RWPE2 (cell line): ENCODE results near the gene TMPRSS3.

Experiments
- ATAC-seq: fragments of 200-7000 bp; cut with Tn5 transposase; 3 replicates; pipeline ENCODE4 v1.9.1; 2021; ENCODE audit warnings: low read depth
- DNase-seq: peaks from one replicate; pipeline ENCODE4 v3.0.0-alpha.2; 2020; ENCODE audit warnings: low spot score
- H3K27ac ChIP-seq: fragments of 450-650 bp; 2 replicates; pipeline ENCODE4 v1.5.1; 2017; ENCODE audit warnings: mild to moderate bottlenecking; ENCODE audit not compliant: poor library complexity, severe bottlenecking
- H3K27me3 ChIP-seq: fragments of 250-450 bp; sonication (Bioruptor Pico); 2 replicates; pipeline ENCODE4 v1.5.1; 2021; ENCODE audit warnings: mild to moderate bottlenecking, moderate library complexity; ENCODE audit not compliant: insufficient read depth, poor library complexity, severe bottlenecking
- H3K36me3 ChIP-seq: fragments of 250-450 bp; sonication (Bioruptor Pico); 2 replicates; pipeline ENCODE4 v1.5.1; 2020; ENCODE audit warnings: low read depth, mild to moderate bottlenecking, moderate library complexity
- H3K4me1 ChIP-seq: fragments of 250-450 bp; sonication (Bioruptor Pico); 2 replicates; pipeline ENCODE4 v1.5.1; 2021; ENCODE audit warnings: mild to moderate bottlenecking, moderate library complexity; ENCODE audit not compliant: insufficient read depth, poor library complexity, severe bottlenecking
- H3K4me3 ChIP-seq: fragments of 250-450 bp; sonication (Bioruptor Pico); 2 replicates; pipeline ENCODE4 v1.5.1; 2021; ENCODE audit warnings: mild to moderate bottlenecking, moderate library complexity; ENCODE audit not compliant: severe bottlenecking
- H3K9me3 ChIP-seq: fragments of 250-450 bp; sonication (Bioruptor Pico); 2 replicates; pipeline ENCODE4 v1.5.1; 2021; ENCODE audit warnings: mild to moderate bottlenecking, moderate library complexity; ENCODE audit not compliant: severe bottlenecking
- TF ChIP-seq, protein P1 (sequence below): fragments of 450-650 bp; IDR thresholded peaks from one replicate; pipeline ENCODE4 v1.5.1; 2017; ENCODE audit warnings: mild to moderate bottlenecking, moderate library complexity; ENCODE audit not compliant: poor library complexity, severe bottlenecking

Gene TMPRSS3

DNA sequence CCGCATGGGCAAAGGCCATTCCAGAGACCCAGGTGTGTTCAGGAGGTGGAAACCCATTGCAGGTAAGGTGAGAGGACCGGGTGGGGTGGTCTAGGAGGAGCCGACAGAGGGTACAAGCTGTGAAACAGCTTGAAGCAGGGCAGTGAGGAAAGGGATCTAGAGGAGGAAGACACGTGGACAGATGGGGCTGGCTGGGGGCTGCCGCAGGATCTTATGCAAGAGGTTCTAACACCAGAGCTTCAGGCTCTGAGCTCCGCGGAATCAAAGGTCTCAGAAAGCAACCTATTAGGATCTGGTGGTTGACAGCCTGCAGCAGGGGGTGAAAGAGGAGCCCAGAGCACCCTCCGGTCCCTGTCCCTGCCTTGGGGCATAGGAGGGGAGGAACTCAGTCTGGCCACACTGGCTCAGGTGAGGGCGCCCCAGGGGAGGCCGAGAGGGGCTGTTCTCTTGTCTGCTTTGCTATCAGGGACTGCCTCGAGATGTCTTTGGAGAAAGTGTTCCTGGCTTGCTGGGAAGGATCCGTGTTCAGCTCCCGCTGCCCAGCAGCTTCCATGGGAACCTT, 31.5 kb downstream of the TMPRSS3 start:
- DNase-seq, result no peak
- TF ChIP-seq, protein P1, sequence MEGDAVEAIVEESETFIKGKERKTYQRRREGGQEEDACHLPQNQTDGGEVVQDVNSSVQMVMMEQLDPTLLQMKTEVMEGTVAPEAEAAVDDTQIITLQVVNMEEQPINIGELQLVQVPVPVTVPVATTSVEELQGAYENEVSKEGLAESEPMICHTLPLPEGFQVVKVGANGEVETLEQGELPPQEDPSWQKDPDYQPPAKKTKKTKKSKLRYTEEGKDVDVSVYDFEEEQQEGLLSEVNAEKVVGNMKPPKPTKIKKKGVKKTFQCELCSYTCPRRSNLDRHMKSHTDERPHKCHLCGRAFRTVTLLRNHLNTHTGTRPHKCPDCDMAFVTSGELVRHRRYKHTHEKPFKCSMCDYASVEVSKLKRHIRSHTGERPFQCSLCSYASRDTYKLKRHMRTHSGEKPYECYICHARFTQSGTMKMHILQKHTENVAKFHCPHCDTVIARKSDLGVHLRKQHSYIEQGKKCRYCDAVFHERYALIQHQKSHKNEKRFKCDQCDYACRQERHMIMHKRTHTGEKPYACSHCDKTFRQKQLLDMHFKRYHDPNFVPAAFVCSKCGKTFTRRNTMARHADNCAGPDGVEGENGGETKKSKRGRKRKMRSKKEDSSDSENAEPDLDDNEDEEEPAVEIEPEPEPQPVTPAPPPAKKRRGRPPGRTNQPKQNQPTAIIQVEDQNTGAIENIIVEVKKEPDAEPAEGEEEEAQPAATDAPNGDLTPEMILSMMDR, result no peak
- Histone ChIP-seq H3K27ac (no peak overlapping the region), H3K4me1 (no peaks in the 10 kb centered on the region), H3K36me3 (no peaks in the 10 kb centered on the region), H3K27me3 (no peaks in the 10 kb centered on the region), H3K4me3 (no peak overlapping the region), H3K9me3 (no peaks in the 10 kb centered on the region)
- no peak for ATAC-seq

DNA sequence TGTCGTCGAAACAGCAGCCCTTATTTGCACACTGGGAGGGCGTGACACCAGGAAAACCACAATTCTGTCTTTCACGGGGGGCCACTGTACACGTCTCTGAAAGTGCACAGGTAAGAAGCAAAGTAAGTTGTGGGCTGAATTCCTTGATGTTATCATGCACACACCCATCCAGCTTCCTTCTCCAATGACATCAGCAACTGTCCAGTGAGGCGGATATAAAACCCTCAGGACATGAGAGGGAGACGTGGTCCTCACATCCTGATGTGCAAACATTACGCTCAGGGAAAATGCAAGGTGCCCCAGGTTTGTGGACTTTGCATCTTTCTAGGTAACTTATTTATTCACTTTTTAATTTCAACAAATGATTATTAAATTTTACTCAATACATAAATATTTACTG, 32.5 kb downstream of the TMPRSS3 start:
- H3K27ac ChIP-seq, result no peak overlapping the region
- DNase-seq (no peak), ATAC-seq (0 out of 3 replicates have a peak, but pooled peaks have one; percentile 33)
- H3K27me3 ChIP-seq, result no peaks in the 10 kb centered on the region
- H3K9me3 ChIP-seq, result no peaks in the 10 kb centered on the region
- TF ChIP-seq, protein P1, result no peak
- no peaks in the 10 kb centered on the region for H3K36me3 ChIP-seq
- H3K4me3 ChIP-seq, result no peak overlapping the region
- no peaks in the 10 kb centered on the region for H3K4me1 ChIP-seq

- TF ChIP-seq, protein P1, result no peak
- Histone ChIP-seq H3K36me3 (no peaks in the 10 kb centered on the region), H3K27me3 (no peaks in the 10 kb centered on the region), H3K9me3 (no peaks in the 10 kb centered on the region), H3K4me1 (no peaks in the 10 kb centered on the region), H3K27ac (no peak overlapping the region), H3K4me3 (no peak overlapping the region)
- ATAC-seq (no peak), DNase-seq (no peak)
Observed at GRCh38 chr21:42362700-42363099, 33.2 kb downstream of the TMPRSS3 start.

DNA sequence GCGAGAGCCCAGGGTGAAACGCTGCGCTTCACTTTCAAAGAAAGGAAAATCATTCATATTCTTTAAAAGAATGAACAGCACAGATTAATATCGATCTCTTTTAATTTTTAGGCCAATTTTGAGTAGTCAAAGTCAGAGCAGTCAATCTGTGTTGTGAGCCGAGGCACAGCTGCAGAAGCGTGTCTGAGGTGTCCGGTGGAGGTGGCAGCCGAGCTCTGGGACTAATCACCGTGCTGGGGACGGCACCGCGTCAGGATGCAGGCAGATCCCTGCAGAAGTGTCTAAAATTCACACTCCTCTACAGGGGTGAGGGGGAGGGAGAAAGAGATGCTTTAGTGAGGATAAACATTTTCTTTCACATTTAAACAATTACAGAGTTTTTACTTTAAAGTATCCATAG, 33.7 kb downstream of the TMPRSS3 start:
- no peaks in the 10 kb centered on the region for H3K27me3 ChIP-seq
- no peak for ATAC-seq
- H3K27ac ChIP-seq, result no peak overlapping the region

DNA sequence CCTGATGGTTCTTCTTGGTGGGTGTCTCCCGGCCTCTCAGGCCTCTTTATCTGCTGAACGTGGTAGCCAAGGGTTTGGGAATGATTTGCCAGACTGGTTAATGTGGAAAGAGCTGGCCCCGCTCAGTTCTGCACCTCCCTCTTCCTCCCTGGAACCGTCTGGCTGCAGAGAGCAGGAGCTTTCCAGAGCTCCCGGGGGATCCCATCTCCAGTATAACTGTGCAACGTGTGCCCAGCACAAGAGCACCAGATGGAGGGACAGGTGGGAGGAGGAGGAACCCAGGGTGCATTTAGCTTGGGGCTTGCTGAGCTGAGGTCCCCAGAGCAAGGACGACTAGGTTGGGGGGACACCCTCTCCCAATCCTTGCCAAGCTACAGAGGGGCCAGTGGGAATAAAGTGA, 34.6 kb downstream of the TMPRSS3 start:
- no peak overlapping the region for H3K4me3 ChIP-seq
- TF ChIP-seq, protein P1, result no peak
- no peak for ATAC-seq
- H3K9me3 ChIP-seq, result peaks cover 1% of the 10 kb centered on the region
- DNase-seq, result no peak
- H3K36me3 ChIP-seq, result no peaks in the 10 kb centered on the region
- no peaks in the 10 kb centered on the region for H3K27me3 ChIP-seq
- no peak overlapping the region for H3K27ac ChIP-seq
- H3K4me1 ChIP-seq, result no peaks in the 10 kb centered on the region

More for the DNA sequence above, 33.7 kb downstream of the TMPRSS3 start:
- H3K36me3 ChIP-seq, result no peaks in the 10 kb centered on the region
- no peaks in the 10 kb centered on the region for H3K9me3 ChIP-seq
- no peak for DNase-seq
- TF ChIP-seq, protein P1, result no peak
- H3K4me1 ChIP-seq, result no peaks in the 10 kb centered on the region
- H3K4me3 ChIP-seq, result no peak overlapping the region
